ENCODE results near the gene ATCAY. TPM values are rescaled to one million over a fixed set of nuclear protein-coding genes. Genes with fewer than 3 reads are reported as not detected.
"Not testable (repeated sequence)": the region's sequence is repeated elsewhere in the genome, so short reads cannot be mapped to it uniquely, and the experiment has no call there.

ATCAY gene
- polyA plus RNA-seq, 12 donors, result 0.13 to 27.3 (median 0.93) TPM; not detected in 1

- no peak for DNase-seq
These were observed 27.8 kb upstream of the ATCAY start for GRCh38 chr19:3852614-3853254.

- no peak for DNase-seq
These were observed 25.2 kb upstream of the ATCAY start for GRCh38 chr19:3855320-3855719.

GRCh38 chr19:3857449-3858003 lies 23.0 kb upstream of the ATCAY start:
- DNase-seq, result no peak

DNA sequence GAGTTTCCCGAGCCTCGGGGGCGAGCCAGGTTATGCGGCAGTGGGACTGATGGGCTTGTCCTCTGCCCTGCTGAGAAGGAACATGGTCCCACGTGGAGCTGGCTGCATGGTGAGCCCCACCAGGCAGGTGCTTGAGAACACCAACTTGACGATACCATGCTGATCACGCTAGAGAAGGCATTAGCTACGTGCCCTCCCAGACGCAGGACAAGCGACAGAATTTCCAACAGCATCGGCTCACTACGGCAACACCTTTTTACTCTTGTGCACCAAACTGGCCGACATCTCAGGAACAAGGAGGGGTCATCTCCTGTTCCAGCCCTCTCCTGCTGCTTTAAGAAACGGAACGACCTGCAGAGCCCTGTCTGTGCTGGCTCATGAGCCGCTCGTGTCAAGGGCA lies 20.0 kb upstream of the ATCAY start:
- DNase-seq, result no peak

DNA sequence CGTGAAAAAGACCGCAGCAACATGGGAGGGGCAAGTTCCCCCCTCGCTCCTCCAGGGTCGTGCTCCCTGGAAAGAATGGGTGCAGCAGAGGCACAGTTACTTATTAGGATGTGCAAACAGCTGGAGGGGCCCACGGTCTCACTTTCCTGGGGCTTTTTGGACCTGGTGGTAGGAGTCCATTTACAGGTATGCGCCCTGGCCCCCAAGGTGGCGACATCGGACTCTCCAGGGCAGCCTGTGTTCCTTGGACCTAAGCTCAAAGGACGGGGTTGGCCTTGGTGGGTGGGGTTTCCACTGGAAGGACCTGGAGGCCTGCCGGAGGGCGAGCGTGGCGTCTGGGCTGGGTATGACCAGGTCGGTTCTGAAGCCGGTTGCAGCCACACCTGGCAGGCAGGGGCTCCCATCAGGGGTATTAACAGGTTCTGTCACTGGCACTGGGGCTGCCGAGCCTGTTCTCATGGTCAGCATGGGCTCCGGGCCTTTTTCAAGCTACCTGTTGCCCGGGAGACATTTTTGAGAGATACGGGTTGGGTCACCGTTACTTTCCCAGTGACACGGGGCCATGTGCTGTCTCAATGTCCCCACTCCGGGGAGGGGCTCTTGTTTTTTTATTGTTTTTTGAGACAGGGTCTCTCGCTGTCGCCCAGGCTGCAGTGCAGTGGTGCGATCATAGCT lies 17.5 kb upstream of the ATCAY start:
- no peak for DNase-seq

GRCh38 chr19:3863648-3864047 lies 16.8 kb upstream of the ATCAY start:
- no peak for DNase-seq

DNA sequence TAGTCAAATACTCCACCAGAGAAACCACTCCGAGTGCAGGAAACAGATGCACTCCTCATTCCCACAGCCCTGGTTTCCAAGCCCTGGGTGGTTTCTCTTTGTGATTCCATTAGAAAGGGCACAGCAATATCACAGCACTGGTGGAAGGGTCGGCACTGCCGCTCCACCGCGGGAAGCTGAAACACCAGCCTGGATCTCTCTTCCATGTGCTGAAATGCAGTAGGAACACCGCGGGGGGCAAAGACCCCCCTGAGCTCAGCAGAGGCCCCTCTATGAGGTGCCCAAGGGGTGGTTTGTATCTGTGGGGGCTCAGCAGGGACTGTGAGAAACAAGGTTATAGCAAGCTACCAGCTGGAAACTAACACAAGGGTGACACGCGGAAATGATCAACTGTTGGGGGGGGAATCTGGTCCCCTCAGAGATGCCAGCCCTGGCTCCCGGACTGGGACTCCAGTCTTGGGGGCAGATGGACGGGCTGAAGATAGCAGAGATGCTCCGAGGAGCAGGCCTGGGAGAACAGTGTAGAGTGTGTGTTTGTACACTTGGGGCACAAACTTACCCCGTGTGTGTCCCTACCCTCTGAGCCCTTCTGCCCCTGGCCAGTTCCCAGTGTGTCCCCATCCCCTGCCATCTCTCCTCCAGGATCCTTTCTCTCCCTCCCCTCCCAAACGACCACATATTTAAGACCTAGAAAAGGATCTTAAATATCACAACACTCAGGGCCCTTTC lies 13.4 kb upstream of the ATCAY start:
- no peak for DNase-seq

GRCh38 chr19:3867971-3868769 lies 12.3 kb upstream of the ATCAY start:
- no peak for DNase-seq

GRCh38 chr19:3868770-3869456 lies 11.6 kb upstream of the ATCAY start, which contains the start of gene ZFR2:
ZFR2 (minus strand) TSS chr19:3869038; CDS start chr19:3869017, 21 bp downstream.
- no peak for DNase-seq

DNA sequence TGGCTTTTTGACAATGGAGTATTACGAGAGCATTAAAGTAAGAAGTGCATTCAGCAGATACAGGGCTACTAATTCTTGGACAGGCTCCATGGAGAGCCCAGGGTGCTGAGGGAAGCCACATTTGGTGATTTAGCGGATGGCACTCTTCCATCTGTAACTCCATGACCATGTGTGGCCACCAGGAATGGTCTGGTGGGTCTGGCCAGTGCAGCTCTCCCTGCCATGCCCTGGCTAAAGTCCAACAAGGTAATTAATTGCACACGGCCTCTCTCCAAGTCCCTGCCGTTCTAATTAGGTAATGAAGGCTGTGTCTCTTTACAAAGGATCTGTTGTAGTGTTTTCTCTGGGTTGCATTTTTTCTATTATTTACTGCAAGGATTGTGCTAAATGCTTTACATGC lies 7.3 kb upstream of the ATCAY start:
- no peak for DNase-seq

DNA sequence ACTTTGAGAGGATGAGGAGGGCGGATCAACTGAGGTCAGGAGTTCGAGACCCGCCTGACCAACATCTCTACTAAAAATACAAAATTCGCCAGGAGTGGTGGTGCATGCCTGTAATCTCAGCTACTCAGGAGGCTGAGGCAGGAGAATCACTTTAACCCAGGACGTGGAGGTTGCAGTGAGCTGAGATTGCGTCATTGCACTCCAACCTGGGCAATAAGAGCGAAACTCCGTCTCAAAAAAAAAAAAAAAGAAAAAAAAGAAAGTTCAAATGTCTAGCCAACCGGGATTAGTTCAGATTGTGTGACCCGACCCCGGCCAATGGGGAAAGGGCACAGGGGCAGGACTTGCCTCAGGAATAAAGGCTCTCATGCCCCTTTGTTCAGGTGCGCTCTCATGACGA lies 5.8 kb upstream of the ATCAY start:
- not testable (repeated sequence) for DNase-seq

GRCh38 chr19:3879656-3880055 lies 829 bp upstream of the ATCAY start:
- no peak for DNase-seq

DNA sequence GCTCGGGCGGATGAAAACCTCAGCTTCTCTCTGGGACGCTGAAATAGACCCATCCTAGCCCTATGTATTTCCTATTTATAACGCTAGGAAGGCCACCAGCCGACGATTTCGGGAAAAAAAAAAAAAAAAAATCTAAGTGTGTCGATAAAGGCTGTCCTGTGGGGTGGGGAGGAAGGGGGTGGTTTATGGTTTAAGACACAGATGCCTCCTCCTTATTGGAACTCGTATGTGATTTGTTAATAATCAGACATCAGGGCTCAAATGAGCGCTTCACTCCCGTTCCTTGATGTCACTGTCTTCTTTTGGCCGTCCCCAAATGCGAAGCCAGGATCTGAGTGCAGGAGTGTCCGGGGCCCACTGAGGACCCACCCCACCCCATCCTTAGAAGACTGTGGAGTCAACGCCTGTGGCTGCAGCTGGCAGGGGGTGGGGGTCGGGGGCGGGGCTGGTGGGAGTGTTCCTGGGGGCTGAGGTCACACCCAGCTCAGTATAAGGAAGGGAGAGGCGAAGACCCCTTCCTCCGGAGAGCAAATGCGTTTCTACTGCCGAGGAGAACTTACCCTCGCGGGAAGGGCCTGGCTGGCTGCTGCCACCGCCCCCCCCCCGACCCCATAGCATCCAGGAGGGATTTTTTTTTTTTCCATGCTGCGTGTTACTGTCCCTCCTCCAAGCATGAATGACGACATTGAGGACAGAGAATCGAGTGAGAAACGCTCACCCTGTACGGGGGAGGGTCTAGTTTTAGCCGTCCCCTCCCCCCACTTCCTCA lies 971 bp downstream of the ATCAY start:
- DNase-seq, result no peak

DNA sequence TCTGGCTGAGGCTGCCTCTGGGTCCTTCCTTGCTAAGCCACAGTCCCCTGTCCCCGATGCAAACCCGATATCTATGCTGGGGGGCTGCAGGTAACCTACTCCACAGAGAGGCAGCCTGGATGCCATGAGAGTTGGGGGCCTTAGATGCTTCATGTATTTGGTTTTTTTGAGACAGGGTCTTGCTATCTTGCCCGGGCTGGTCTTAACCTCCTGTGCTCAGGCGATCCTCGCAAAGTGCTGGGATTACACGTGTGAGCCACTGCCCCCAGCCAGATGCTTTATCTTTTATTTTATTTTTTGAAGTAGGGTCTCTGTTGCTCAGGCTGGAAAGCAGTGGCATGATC lies 1.5 kb downstream of the ATCAY start:
- DNase-seq, result no peak

GRCh38 chr19:3890591-3890990 lies 10.1 kb downstream of the ATCAY start:
- no peak for DNase-seq

- DNase-seq, result no peak
These were observed 13.2 kb downstream of the ATCAY start for GRCh38 chr19:3893509-3894179.

DNA sequence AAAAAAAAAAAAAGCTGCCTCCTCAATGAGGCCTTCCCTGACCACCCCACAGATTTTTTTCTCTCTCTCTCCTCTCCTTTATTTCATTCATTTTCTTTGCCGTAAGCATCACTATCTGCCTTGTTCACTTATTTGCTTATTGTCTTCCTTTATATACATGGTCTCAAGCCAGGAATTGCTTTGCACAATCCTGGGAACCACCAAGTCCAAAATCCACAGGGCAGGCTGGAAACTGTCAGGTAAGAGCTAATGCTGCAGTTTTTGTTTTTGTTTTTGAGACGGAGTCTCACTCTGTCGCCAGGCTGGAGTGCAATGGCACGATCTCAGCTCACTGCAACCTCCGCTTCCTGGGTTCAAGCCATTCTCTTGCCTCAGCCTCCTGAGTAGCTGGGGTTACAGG lies 14.5 kb downstream of the ATCAY start:
- not testable (repeated sequence) for DNase-seq

DNA sequence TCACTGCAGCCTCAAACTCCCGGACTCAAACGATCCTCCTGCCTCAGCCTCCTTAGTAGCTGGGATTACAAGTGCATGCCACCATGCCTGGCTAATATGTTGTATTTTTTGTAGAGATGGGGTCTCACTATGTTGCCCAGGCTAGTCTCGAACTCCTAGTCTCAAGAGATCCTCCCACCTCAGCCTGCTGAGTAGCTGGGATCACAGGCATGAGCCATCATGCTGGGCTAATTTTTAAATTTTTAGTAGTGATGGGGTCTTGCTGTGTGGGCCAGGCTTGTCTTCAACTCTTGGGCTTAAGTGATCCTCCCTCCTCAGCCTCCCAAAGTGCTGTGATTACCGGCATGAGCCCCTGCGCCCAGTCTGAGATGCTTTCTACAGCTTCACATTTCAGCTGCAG lies 15.3 kb downstream of the ATCAY start:
- DNase-seq, result no peak

DNA sequence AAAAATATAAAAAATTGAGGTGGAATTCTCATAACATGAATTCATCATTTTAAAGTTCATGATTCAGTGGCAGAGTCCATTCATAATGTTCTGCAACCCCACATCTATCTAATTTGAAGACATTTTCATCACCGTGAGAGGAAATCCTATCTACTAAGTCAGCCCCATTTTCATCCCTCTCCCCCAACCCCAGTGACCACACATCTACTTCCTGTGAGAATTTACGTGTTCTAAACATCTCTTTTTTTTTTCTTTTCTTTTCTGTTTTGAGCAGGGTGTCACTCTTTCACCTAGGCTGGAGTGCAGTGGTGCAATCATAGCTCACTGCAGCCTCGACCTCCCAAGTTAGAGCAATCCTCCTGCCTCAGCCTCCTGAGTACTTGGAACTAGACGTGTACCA lies 17.5 kb downstream of the ATCAY start:
- no peak for DNase-seq

DNA sequence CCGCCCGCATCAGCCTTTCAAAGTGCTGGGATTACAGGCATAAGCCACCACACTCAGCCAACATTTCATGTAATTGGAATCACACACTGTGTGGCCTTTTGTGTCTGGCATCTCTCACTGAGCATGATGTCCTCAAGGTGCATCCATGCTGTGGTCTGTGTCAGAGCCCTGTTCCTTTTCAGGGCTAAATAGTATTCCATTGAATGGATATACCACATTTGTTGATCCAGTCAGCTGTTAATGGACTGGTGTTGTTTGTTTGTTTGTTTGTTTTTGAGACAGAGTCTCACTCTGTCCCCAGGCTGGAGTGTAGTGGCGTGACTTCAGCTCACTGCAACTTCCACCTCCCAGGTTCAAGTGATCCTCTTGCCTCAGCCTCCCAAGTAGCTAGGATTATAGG lies 17.9 kb downstream of the ATCAY start:
- DNase-seq, result no peak
